HepG2 (cell line): ENCODE data around the gene AGAP1. TPM values are rescaled to one million over a fixed set of nuclear protein-coding genes. Genes with fewer than 3 reads are reported as not detected.

ENCODE experiments used
- CEBPG ChIP-seq: IDR thresholded peaks from 2 replicates; pipeline ENCODE4 v1.6.1; 2016
- ELF1 ChIP-seq: sonication (generic); formaldehyde crosslinking; IDR thresholded peaks from 2 replicates; pipeline ENCODE4 v1.4.0; 2020; ENCODE audit warnings: missing genetic modification reagents
- FOXO1 ChIP-seq: sonication (generic); formaldehyde crosslinking; IDR thresholded peaks from 2 replicates; pipeline ENCODE4 v1.4.0; 2020; ENCODE audit warnings: missing genetic modification reagents
- HBP1 ChIP-seq: IDR thresholded peaks from 2 replicates; pipeline ENCODE4 v1.6.1; 2016; ENCODE audit warnings: low read depth, control low read depth
- MTA3 ChIP-seq: sonication (generic); formaldehyde crosslinking; IDR thresholded peaks from 2 replicates; pipeline ENCODE4 v1.4.0; 2020; ENCODE audit warnings: missing genetic modification reagents
- MYNN ChIP-seq: sonication (generic); formaldehyde crosslinking; IDR thresholded peaks from 2 replicates; pipeline ENCODE4 v1.4.0; 2020; ENCODE audit warnings: mild to moderate bottlenecking, low read depth, missing genetic modification reagents
- NFATC3 ChIP-seq: sonication (generic); formaldehyde crosslinking; IDR thresholded peaks from 2 replicates; pipeline ENCODE4 v1.5.1; 2020; ENCODE audit warnings: mild to moderate bottlenecking, missing genetic modification reagents
- SP2 ChIP-seq: sonication (generic); formaldehyde crosslinking; IDR thresholded peaks from 2 replicates; pipeline ENCODE4 v1.5.1; 2020; ENCODE audit warnings: mild to moderate bottlenecking, missing genetic modification reagents
- TFAP4 ChIP-seq: sonication (generic); IDR thresholded peaks from 2 replicates; pipeline ENCODE4 v1.6.1; 2016; ENCODE audit warnings: low read depth, borderline replicate concordance
- ZFP1 ChIP-seq: IDR thresholded peaks from 2 replicates; pipeline ENCODE4 v1.6.1; 2016
- ZFP36 ChIP-seq: fragments of 150-350 bp; IDR thresholded peaks from 2 replicates; pipeline ENCODE4 v1.6.1; 2018; ENCODE audit warnings: borderline replicate concordance, low read length, low read depth; ENCODE audit not compliant: partially characterized antibody
- ZFP62 ChIP-seq: sonication (generic); formaldehyde crosslinking; IDR thresholded peaks from 2 replicates; pipeline ENCODE4 v1.4.0; 2020; ENCODE audit warnings: missing genetic modification reagents
- ZNF17 ChIP-seq: sonication (generic); formaldehyde crosslinking; IDR thresholded peaks from 2 replicates; pipeline ENCODE4 v1.5.0; 2020; ENCODE audit warnings: mild to moderate bottlenecking, missing genetic modification reagents
- ZNF281 ChIP-seq: sonication (generic); formaldehyde crosslinking; IDR thresholded peaks from 2 replicates; pipeline ENCODE4 v1.4.0; 2020; ENCODE audit warnings: missing genetic modification reagents, borderline replicate concordance
- ZNF318 ChIP-seq: sonication (generic); formaldehyde crosslinking; IDR thresholded peaks from 2 replicates; pipeline ENCODE4 v1.4.0; 2020; ENCODE audit warnings: mild to moderate bottlenecking, missing genetic modification reagents
- ZNF430 ChIP-seq: sonication (generic); formaldehyde crosslinking; IDR thresholded peaks from 2 replicates; pipeline ENCODE4 v1.9.0; 2021; ENCODE audit warnings: mild to moderate bottlenecking, missing genetic modification reagents
- ZNF720 ChIP-seq: sonication (generic); formaldehyde crosslinking; IDR thresholded peaks from 2 replicates; pipeline ENCODE4 v1.4.0; 2020; ENCODE audit warnings: missing genetic modification reagents
- polyA plus RNA-seq, 8 experiments: library from polyadenylated mRNA; depleted of rRNA in 3 of 8; stranded (reverse) in 7 of 8; unstranded in 1 of 8; fragments of >200 nt; fragmentation: Illumina TruSeq in 4 of 8; extraction: Trizol in 4 of 8; gene quantifications; 2 replicates each; pipeline versions ENCODE4 v1.2.1 to v1.2.3, GENCODE V29; 2011 to 2016; ENCODE audit warnings: low read depth in 4 of 8, missing spikeins in 1 of 8, mixed read lengths in 1 of 8; ENCODE audit not compliant: insufficient read depth in 1 of 8
- total RNA-seq, 5 experiments: library from RNA; depleted of rRNA; stranded (reverse); fragments of >200 nt; fragmentation: Illumina TruSeq; extraction: Trizol; gene quantifications; 2 replicates each; pipeline ENCODE4 v1.2.3, GENCODE V29; 2016; ENCODE audit warnings: low read depth in 1 of 5

AGAP1 gene
- total and polyA plus RNA-seq, 2 of the 13 experiments (the other 11 are each of a cell fraction or from before 2014, with no cell fraction given): 21.2 to 32.7 TPM

- TF ChIP-seq ZNF281 (CRISPR knock-in tag) (no peak), ZNF318 (no peak), CEBPG (peak; percentile 42; the same call in 1 of the 2 replicates), HBP1 (CRISPR knock-in tag) (no peak), ZFP62 (CRISPR knock-in tag) (no peak), ZFP36 (no peak), ZNF17 (CRISPR knock-in tag) (no peak), NFATC3 (no peak), MYNN (CRISPR knock-in tag) (no peak), TFAP4 (peak; percentile 42; the same call in 1 of the 2 replicates), ELF1 (no peak), ZFP1 (no peak), ZNF720 (CRISPR knock-in tag) (no peak), SP2 (CRISPR knock-in tag) (no peak), MTA3 (CRISPR knock-in tag) (no peak), FOXO1 (CRISPR knock-in tag) (peak; percentile 68; the same call in 1 of the 2 replicates), ZNF430 (0 out of 2 replicates have a peak, but pooled peaks have one; percentile 30)
Observed at GRCh38 chr2:236105955-236106607, 612.2 kb downstream of the AGAP1 start (continued).
